ENCODE measurements around the gene LIN37.

DNA sequence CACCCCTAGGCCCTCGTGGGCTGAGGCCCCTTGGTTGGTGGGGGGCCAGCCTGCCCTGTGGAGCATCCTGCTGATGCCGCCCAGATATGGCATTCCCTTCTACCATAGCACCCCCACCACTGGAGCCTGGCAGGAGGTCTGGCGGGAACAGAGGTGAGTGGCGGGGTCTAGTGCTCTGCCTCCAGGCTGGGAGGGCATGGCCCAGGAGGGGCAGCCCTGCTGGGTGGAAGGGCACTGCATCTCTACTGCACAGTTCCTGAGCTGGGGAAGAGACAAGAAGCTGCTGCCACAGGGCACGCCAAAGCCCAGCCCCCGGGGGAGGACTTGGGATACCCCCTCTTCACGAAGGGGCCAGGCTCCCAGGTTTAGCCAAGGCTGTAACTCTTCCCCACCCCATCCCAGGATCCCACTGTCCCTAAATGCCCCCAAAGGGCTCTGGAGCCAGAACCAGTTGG, 33.0 kb upstream of the LIN37 start:
- TF ChIP-seq, protein P1, sequence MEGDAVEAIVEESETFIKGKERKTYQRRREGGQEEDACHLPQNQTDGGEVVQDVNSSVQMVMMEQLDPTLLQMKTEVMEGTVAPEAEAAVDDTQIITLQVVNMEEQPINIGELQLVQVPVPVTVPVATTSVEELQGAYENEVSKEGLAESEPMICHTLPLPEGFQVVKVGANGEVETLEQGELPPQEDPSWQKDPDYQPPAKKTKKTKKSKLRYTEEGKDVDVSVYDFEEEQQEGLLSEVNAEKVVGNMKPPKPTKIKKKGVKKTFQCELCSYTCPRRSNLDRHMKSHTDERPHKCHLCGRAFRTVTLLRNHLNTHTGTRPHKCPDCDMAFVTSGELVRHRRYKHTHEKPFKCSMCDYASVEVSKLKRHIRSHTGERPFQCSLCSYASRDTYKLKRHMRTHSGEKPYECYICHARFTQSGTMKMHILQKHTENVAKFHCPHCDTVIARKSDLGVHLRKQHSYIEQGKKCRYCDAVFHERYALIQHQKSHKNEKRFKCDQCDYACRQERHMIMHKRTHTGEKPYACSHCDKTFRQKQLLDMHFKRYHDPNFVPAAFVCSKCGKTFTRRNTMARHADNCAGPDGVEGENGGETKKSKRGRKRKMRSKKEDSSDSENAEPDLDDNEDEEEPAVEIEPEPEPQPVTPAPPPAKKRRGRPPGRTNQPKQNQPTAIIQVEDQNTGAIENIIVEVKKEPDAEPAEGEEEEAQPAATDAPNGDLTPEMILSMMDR (IDR thresholded peaks at IDR 0.05) = no peak
- TF ChIP-seq POLR2A (IDR thresholded peaks at IDR 0.05) = no peak
